A549 (cell line): ENCODE measurements around the gene GRK6. TPM values are rescaled to one million over a fixed set of nuclear protein-coding genes. Genes with fewer than 3 reads are reported as not detected.
A peak's percentile ranks its signal among the peaks of the same experiment; 100 is the strongest.

Source experiments
- ATAC-seq, 2 experiments: fragments of 200-7000 bp in 1 of 2; fragments of >200 bp in 1 of 2; cut with Nextera tagmentation in 1 of 2; cut with Tn5 transposase in 1 of 2; 3 replicates each; pipeline versions ENCODE4 v1.8.0 to v1.9.1; 2018 to 2020; ENCODE audit warnings: mild to moderate bottlenecking in 1 of 2, moderate library complexity in 1 of 2
- CTCF ChIA-PET: fragments of 300-600 bp; sonication (Branson Sonifier 250); formaldehyde crosslinking; extraction: SDS; loops from one replicate; lab custom pipeline; 2021; ENCODE audit warnings: antibody characterized with exemption, inconsistent platforms; lab: Yijun Ruan, JAX
- POLR2A ChIA-PET: fragments of 350-600 bp; formaldehyde crosslinking; extraction: SDS; loops from one replicate; lab custom pipeline; 2021; ENCODE audit warnings: antibody characterized with exemption, inconsistent platforms; lab: Yijun Ruan, JAX
- DNase-seq, 2 experiments: peaks; one replicate each; pipeline versions ENCODE4 v3.0.0 to v3.0.0-alpha.2; 2011 to 2016; ENCODE audit warnings: low read depth in 1 of 2, low spot score in 1 of 2
- FAIRE-seq: peaks from 2 replicates; lab custom pipeline; 2011; peaks lifted over from hg19 to GRCh38; lab: Jason Lieb, UNC
- H3K27ac ChIP-seq, 2 experiments: fragments of >200 bp; sonication (Bioruptor Twin); formaldehyde crosslinking; 3 replicates each; pipeline ENCODE4 v1.5.1; 2016 to 2017
- H3K4me1 ChIP-seq: fragments of >200 bp; sonication (Bioruptor Twin); formaldehyde crosslinking; 3 replicates; pipeline ENCODE4 v1.6.1; 2016
- H3K4me2 ChIP-seq: fragments of >200 bp; sonication (Bioruptor Twin); formaldehyde crosslinking; 3 replicates; pipeline ENCODE4 v1.6.1; 2016
- H3K4me3 ChIP-seq: fragments of >200 bp; sonication (Bioruptor Twin); formaldehyde crosslinking; 3 replicates; pipeline ENCODE4 v1.5.1; 2016
- H3K9me3 ChIP-seq: fragments of >200 bp; sonication (Bioruptor Twin); formaldehyde crosslinking; 3 replicates; pipeline ENCODE4 v1.6.1; 2016
- CBX2 ChIP-seq: fragments of 200-600 bp; sonication (generic); IDR thresholded peaks from 2 replicates; pipeline ENCODE4 v1.6.1; 2016; ENCODE audit warnings: low read depth, mild to moderate bottlenecking, borderline replicate concordance
- CBX8 ChIP-seq: fragments of 200-600 bp; sonication (generic); IDR thresholded peaks from 2 replicates; pipeline ENCODE4 v1.6.1; 2016
- CHD2 ChIP-seq: fragments of 150-350 bp; IDR thresholded peaks from 2 replicates; pipeline ENCODE4 v1.6.1; 2014; ENCODE audit warnings: low read length; ENCODE audit not compliant: partially characterized antibody
- CTCF ChIP-seq: fragments of >200 bp; sonication (Bioruptor Twin); formaldehyde crosslinking; IDR thresholded peaks from 3 replicates; pipeline ENCODE4 v1.5.1; 2016
- E2F6 ChIP-seq: IDR thresholded peaks from 2 replicates; pipeline ENCODE4 v1.6.1; 2012; ENCODE audit warnings: low read depth, borderline replicate concordance
- ESRRA ChIP-seq: fragments of 150-350 bp; IDR thresholded peaks from 2 replicates; pipeline ENCODE4 v1.6.1; 2014; ENCODE audit warnings: mild to moderate bottlenecking, low read length, borderline replicate concordance
- HOXB5 ChIP-seq: fragments of 250-450 bp; sonication (Bioruptor Pico); IDR thresholded peaks from 2 replicates; pipeline ENCODE4 v1.5.0; 2020; ENCODE audit warnings: mild to moderate bottlenecking, moderate library complexity
- JUN ChIP-seq, 2 experiments: fragments of >200 bp; sonication (Bioruptor Twin); formaldehyde crosslinking; IDR thresholded peaks; 2 replicates in 1 of 2; 3 replicates in 1 of 2; pipeline ENCODE4 v1.6.1; 2016 to 2017
- KDM1A ChIP-seq: fragments of 200-600 bp; sonication (generic); IDR thresholded peaks from 2 replicates; pipeline ENCODE4 v1.6.1; 2016; ENCODE audit warnings: low read depth, mild to moderate bottlenecking
- MAX ChIP-seq: IDR thresholded peaks from 2 replicates; pipeline ENCODE4 v1.6.1; 2012
- NFE2L2 ChIP-seq: fragments of 150-350 bp; conservative IDR thresholded peaks from 2 replicates; pipeline ENCODE4 v1.6.1; 2014; ENCODE audit warnings: low read length
- NR3C1 ChIP-seq: fragments of >200 bp; sonication (Bioruptor Twin); formaldehyde crosslinking; IDR thresholded peaks from 3 replicates; pipeline ENCODE4 v1.6.1; 2017
- REST ChIP-seq: fragments of 200-600 bp; sonication (generic); IDR thresholded peaks from 2 replicates; pipeline ENCODE4 v1.6.1; 2016; ENCODE audit warnings: antibody characterized with exemption, mild to moderate bottlenecking, moderate library complexity
- RFX5 ChIP-seq: fragments of 450-650 bp; IDR thresholded peaks from 2 replicates; pipeline ENCODE4 v1.7.1; 2014; ENCODE audit warnings: antibody characterized with exemption, mild to moderate bottlenecking, moderate library complexity
- ZFP36 ChIP-seq: fragments of 450-650 bp; IDR thresholded peaks from 2 replicates; pipeline ENCODE4 v1.6.1; 2014; ENCODE audit warnings: borderline replicate concordance; ENCODE audit not compliant: partially characterized antibody
- ZSCAN20 ChIP-seq: fragments of 250-450 bp; sonication (Bioruptor Pico); IDR thresholded peaks from 2 replicates; pipeline ENCODE4 v1.8.0; 2022; ENCODE audit warnings: mild to moderate bottlenecking, moderate library complexity
- WGBS: methylation state at CpG from one replicate; pipeline ENCODE4 v1.1.6; 2017; ENCODE audit errors: missing lambda C conversion rate; 5-methylcytosine and 5-hydroxymethylcytosine counted together
- polyA plus RNA-seq, 4 experiments: library from polyadenylated mRNA; depleted of rRNA in 3 of 4; stranded (reverse); fragments of >200 nt; fragmentation: RNase III in 1 of 4; extraction: RNeasy Plus Mini Kit Qiagen cat#74134 plus additional on column Dnase treatment in 1 of 4; gene quantifications; 2 replicates in 3 of 4; 3 replicates in 1 of 4; pipeline ENCODE4 v1.2.3, GENCODE V29; 2011 to 2017

GRK6 gene
- polyA plus RNA-seq, 2 of the 4 experiments (the other 2 are of a cell fraction), result 20.1 to 28.8 TPM

- ATAC-seq, result no peak
- Histone ChIP-seq H3K9me3 (peaks cover 5% of the 10 kb centered on the region; the same call in 1 of the 3 replicates), H3K4me1 (peaks cover 44% of the 10 kb centered on the region), H3K4me2 (no peak overlapping the region), H3K4me3 (no peak overlapping the region), H3K27ac (no peak overlapping the region)
- ChIA-PET POLR2A (no interaction called here), CTCF (interaction anchor here (1.2 to 19.7 kb wide), 4 partner anchors 9 to 23 kb away, joined by 4 to 241 read pairs (median 114); partner anchors contain the start of gene PRR7)
- 86% methylated on average over 2 of the region's 2 CpGs for WGBS
- FAIRE-seq, result no peak
- no peak for DNase-seq
- TF ChIP-seq NR3C1 (no peak), CHD2 (no peak), MAX (no peak), ESRRA (no peak), E2F6 (no peak), ZSCAN20 (CRISPR knock-in tag) (no peak), HOXB5 (CRISPR knock-in tag) (no peak), REST (no peak), RFX5 (no peak), CTCF (no peak), NFE2L2 (no peak), CBX8 (no peak), ZFP36 (no peak), JUN (IDR thresholded peaks at IDR 0.05) (no peak), CBX2 (no peak)
Observed at GRCh38 chr5:177468329-177468684, 41.8 kb downstream of the GRK6 start.

- Histone ChIP-seq H3K4me3 (no peak overlapping the region), H3K9me3 (peaks cover 5% of the 10 kb centered on the region; the same call in 1 of the 3 replicates), H3K27ac (peak overlapping the region in 1 of 2 experiments; percentile 47; a peak in 1 of 6 replicates), H3K4me1 (peaks cover 46% of the 10 kb centered on the region), H3K4me2 (no peak overlapping the region)
- CTCF ChIA-PET, result interaction anchor here (1.2 to 19.7 kb wide), 4 partner anchors 9 to 22 kb away, joined by 4 to 241 read pairs (median 114); partner anchors contain the start of gene PRR7
- POLR2A ChIA-PET, result no interaction called here
- 70% methylated on average over 23 of the region's 25 CpGs for WGBS
- ATAC-seq (peak in 1 of 2 experiments; percentile 13; a peak in 3 of 6 replicates), DNase-seq (peak in 1 of 2 experiments; percentile 46), FAIRE-seq (no peak)
- TF ChIP-seq KDM1A (0 out of 2 replicates have a peak, but pooled peaks have one; percentile 40), CBX2 (no peak)
Observed at GRCh38 chr5:177468685-177469628, 42.5 kb downstream of the GRK6 start.
